Activated B cell treated with CpG ODN at 0.5 μM for 24 hours (primary cell): Measurements from ENCODE around the gene SH3PXD2B. TPM values are rescaled to one million over a fixed set of nuclear protein-coding genes. Genes with fewer than 3 reads are reported as not detected.

ENCODE experiments used
- ATAC-seq: fragments of 200-7000 bp; cut with Tn5 transposase; one replicate; pipeline ENCODE4 v1.10.0; 2021; ENCODE audit warnings: low read depth, mild to moderate bottlenecking, moderate library complexity
- CTCF ChIA-PET: fragments of 350-600 bp; sonication (Branson Sonifier 250); formaldehyde crosslinking; loops from one replicate; lab custom pipeline; 2021; ENCODE audit warnings: antibody characterized with exemption; lab: Charles Lee
- POLR2A ChIA-PET: fragments of 350-600 bp; sonication (Branson Sonifier 250); formaldehyde crosslinking; loops from one replicate; lab custom pipeline; 2021; ENCODE audit warnings: antibody characterized with exemption; lab: Charles Lee
- DNase-seq: peaks from one replicate; pipeline ENCODE4 v3.0.0; 2022
- H3K27ac Mint-ChIP-seq: one replicate; pipeline ENCODE4 v1.8.0; 2020; ENCODE audit warnings: mixed read lengths
- H3K27me3 Mint-ChIP-seq: one replicate; pipeline ENCODE4 v1.8.0; 2021; ENCODE audit warnings: mixed read lengths
- H3K36me3 Mint-ChIP-seq: one replicate; pipeline ENCODE4 v1.8.0; 2021; ENCODE audit warnings: low read depth, mixed read lengths
- H3K4me1 Mint-ChIP-seq: one replicate; pipeline ENCODE4 v1.8.0; 2021; ENCODE audit warnings: mixed read lengths
- H3K4me3 Mint-ChIP-seq: one replicate; pipeline ENCODE4 v1.8.0; 2020; ENCODE audit warnings: mild to moderate bottlenecking, mixed read lengths
- H3K9me3 Mint-ChIP-seq: one replicate; pipeline ENCODE4 v1.8.0; 2020; ENCODE audit warnings: mixed read lengths
- CTCF ChIP-seq: fragments of 200-600 bp; IDR thresholded peaks from one replicate; pipeline ENCODE4 v1.8.0; 2022; ENCODE audit warnings: antibody characterized with exemption, mild to moderate bottlenecking
- intact Hi-C: fragments of 100-400 bp; cut with micrococcal nuclease; formaldehyde crosslinking; loops from one replicate; pipeline ENCODE4 v1.15.1; 2024
- total RNA-seq: library from RNA; stranded (reverse); gene quantifications from 2 replicates; pipeline ENCODE4 v1.2.3, GENCODE V29; 2022

Gene SH3PXD2B
- total RNA-seq, 1 donor from 2014 or later, result 0.02 TPM

- ATAC-seq (no peak), DNase-seq (no peak)
- Mint-ChIP-seq H3K9me3 (no peaks in the 10 kb centered on the region), H3K36me3 (no peaks in the 10 kb centered on the region), H3K27me3 (peaks cover 3% of the 10 kb centered on the region), H3K27ac (no peak overlapping the region), H3K4me1 (no peaks in the 10 kb centered on the region), H3K4me3 (no peak overlapping the region)
- ChIA-PET CTCF (no interaction called here), POLR2A (no interaction called here)
- intact Hi-C loops, result no loop called here
- TF ChIP-seq CTCF, result no peak
Observed at GRCh38 chr5:172443441-172444109, 10.8 kb downstream of the SH3PXD2B start.

GRCh38 chr5:172442592-172442991, 11.7 kb downstream of the SH3PXD2B start:
- DNase-seq, result no peak
- no peak for ATAC-seq
- Mint-ChIP-seq H3K4me3 (no peak overlapping the region), H3K36me3 (no peaks in the 10 kb centered on the region), H3K4me1 (no peaks in the 10 kb centered on the region), H3K27me3 (peaks cover 6% of the 10 kb centered on the region), H3K9me3 (no peaks in the 10 kb centered on the region), H3K27ac (no peak overlapping the region)
- ChIA-PET POLR2A (no interaction called here), CTCF (no interaction called here)
- intact Hi-C loops, result no loop called here
- TF ChIP-seq CTCF, result no peak

- Mint-ChIP-seq H3K27me3 (peaks cover 10% of the 10 kb centered on the region), H3K4me3 (no peak overlapping the region), H3K27ac (no peak overlapping the region), H3K9me3 (no peaks in the 10 kb centered on the region), H3K36me3 (no peaks in the 10 kb centered on the region), H3K4me1 (no peaks in the 10 kb centered on the region)
- intact Hi-C loops, result no loop called here
- POLR2A ChIA-PET, result no interaction called here
- ATAC-seq (no peak), DNase-seq (no peak)
- CTCF ChIA-PET, result no interaction called here
- no peak for TF ChIP-seq CTCF
Observed at GRCh38 chr5:172441262-172441751, 13.0 kb downstream of the SH3PXD2B start.

- CTCF ChIA-PET, result no interaction called here
- Mint-ChIP-seq H3K27me3 (peaks cover 10% of the 10 kb centered on the region), H3K4me3 (no peak overlapping the region), H3K36me3 (no peaks in the 10 kb centered on the region), H3K27ac (no peak overlapping the region), H3K9me3 (no peaks in the 10 kb centered on the region), H3K4me1 (no peaks in the 10 kb centered on the region)
- no peak for DNase-seq
- no peak for ATAC-seq
- intact Hi-C loops, result no loop called here
- TF ChIP-seq CTCF, result no peak
- POLR2A ChIA-PET, result no interaction called here
Observed at GRCh38 chr5:172440486-172440885, 13.8 kb downstream of the SH3PXD2B start.

- H3K9me3 Mint-ChIP-seq, result no peaks in the 10 kb centered on the region
- intact Hi-C loops, result no loop called here
- POLR2A ChIA-PET, result no interaction called here
- no peaks in the 10 kb centered on the region for H3K36me3 Mint-ChIP-seq
- DNase-seq (no peak), ATAC-seq (no peak)
- peaks cover 7% of the 10 kb centered on the region for H3K27me3 Mint-ChIP-seq
- CTCF ChIA-PET, result no interaction called here
- H3K4me3 Mint-ChIP-seq, result no peak overlapping the region
- no peak overlapping the region for H3K27ac Mint-ChIP-seq
- no peak for TF ChIP-seq CTCF
- H3K4me1 Mint-ChIP-seq, result no peaks in the 10 kb centered on the region
Observed at GRCh38 chr5:172439785-172440477, 14.4 kb downstream of the SH3PXD2B start.
